Amniotic epithelial cell (primary cell): Measurements from ENCODE around the gene KIF3A.

Experiments
- DNase-seq: peaks from one replicate; pipeline ENCODE4 v3.0.0-alpha.2; 2010; ENCODE audit warnings: low read depth

The KIF3A gene

DNA sequence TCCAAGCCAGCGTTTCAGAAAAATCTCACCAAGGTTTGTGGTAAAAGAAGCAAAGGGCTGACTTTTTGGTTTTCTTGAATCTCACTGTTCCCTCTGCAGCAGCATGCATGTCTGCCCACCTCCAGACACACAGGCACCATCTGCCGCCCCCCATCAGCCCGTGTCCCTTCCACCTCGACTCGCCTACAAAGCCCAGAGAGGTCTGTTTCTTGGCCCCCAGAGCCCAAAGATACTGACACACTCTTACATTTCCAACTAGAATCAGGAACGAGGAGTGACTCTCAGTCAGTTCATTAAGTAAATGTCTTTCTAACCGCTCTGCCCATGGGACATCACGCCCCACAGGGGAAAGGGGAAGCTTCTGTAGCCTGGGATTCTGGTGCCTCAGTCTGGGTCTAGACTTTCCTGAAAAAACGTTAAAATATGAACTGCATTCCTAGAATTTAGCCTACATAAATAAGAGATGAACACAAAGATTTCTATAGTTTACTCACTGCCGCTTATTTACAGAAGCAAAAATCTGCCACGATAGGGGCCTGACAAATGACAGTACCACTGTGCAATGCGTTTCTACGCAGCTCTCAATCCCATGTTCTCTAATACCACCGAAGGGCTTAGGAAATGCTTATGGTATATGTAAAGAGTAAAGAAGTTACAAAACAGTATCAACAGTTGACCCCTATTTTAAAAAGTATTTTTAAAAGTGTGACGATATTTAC lies 59.5 kb downstream of the KIF3A start:
- no peak for DNase-seq

DNA sequence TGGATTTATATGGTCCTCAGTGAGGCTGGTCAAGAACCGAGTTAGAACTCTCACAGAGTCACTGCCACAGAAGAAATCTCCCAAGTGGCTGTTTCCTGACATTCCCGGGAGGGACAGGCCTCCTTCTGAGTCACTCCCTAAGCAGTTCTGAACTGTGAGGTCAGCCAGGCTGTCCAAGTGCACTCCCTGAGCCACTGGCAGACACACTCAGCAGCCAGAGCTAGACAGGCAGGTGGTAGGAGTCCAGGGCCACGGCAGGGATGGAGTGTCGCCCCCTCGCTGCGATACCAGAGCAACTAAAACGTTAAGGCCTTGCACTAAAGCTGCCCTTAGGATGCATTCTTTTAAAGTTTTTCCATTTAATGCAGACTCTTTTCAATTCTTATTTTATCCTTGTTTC lies 60.2 kb downstream of the KIF3A start:
- peak; percentile 85 for DNase-seq

- DNase-seq, result no peak
These were observed 61.2 kb downstream of the KIF3A start for GRCh38 chr5:132675936-132676689.

GRCh38 chr5:132674671-132675506 lies 62.5 kb downstream of the KIF3A start:
- DNase-seq, result peak; percentile 96

GRCh38 chr5:132673939-132674630 lies 63.3 kb downstream of the KIF3A start, which contains the start of gene IL4:
IL4 (plus strand) TSS chr5:132673989; CDS start chr5:132674051, 62 bp downstream.
- DNase-seq, result no peak

GRCh38 chr5:132673488-132673887 lies 63.9 kb downstream of the KIF3A start:
- no peak for DNase-seq

DNA sequence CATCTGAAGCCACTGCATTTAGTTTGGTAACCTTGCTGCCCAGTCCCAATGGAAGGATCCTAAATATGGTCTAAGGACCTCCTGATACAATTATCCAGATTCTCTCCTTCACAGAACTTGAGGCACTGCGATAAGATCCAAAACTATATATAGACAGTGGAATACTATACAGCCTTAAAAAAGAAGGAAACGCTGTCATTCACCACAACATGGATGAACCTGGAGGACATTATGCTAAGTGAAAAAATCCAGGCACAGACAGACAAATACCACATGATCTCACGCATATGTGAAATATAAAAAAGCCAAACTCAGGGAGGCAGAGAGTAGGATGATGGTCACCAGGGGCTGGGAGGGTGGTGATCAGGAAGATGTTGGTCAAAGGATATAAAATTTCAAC lies 66.3 kb downstream of the KIF3A start:
- no peak for DNase-seq

- DNase-seq, result no peak
These were observed 67.1 kb downstream of the KIF3A start for GRCh38 chr5:132669966-132670882.

GRCh38 chr5:132669455-132669820 lies 67.9 kb downstream of the KIF3A start:
- no peak for DNase-seq

DNA sequence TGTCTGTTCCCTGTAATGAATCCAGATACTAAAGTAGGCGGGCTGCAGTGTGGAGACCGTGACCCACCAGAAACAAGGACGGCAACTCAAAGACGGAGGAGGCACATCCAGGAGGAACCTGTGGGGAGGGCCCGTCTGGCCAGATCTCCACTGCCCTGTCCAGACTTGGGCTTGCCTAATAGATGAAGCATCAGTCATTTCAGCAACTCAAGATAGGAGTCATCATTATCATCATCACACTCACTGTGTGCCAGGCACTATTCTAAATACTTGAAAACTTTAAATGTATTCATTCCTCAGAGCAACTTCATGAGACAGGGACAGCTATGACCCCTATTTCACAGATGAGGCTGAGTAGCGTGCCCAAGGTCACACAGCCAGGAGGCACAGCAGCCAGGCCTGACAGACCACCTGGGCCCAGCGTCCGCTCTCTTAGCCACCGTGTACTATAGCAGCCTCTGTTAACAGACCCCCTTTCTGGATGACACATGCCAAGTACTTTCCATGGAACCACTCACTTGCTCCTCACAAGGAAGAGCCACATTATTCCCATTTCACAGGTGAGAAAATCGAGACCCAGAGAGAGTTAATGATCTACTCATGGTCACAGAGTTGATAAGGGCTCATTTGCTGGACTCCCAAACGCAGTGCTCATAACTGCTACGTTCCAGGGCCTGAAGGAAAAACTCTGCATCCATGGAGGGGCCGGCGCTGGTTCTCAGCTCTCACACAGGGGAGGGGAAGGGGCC lies 68.5 kb downstream of the KIF3A start:
- DNase-seq, result peak; percentile 75

GRCh38 chr5:132667761-132668705 lies 69.3 kb downstream of the KIF3A start:
- DNase-seq, result no peak

GRCh38 chr5:132667309-132667708 lies 70.0 kb downstream of the KIF3A start:
- no peak for DNase-seq

- no peak for DNase-seq
These were observed 70.8 kb downstream of the KIF3A start for GRCh38 chr5:132666310-132667123.

- no peak for DNase-seq
These were observed 71.7 kb downstream of the KIF3A start for GRCh38 chr5:132665574-132666080.

- no peak for DNase-seq
These were observed 72.6 kb downstream of the KIF3A start for GRCh38 chr5:132664696-132665209.

GRCh38 chr5:132663771-132664695 lies 73.3 kb downstream of the KIF3A start:
- no peak for DNase-seq
